HepG2 (cell line): ENCODE data around the gene FGFR1OP2. TPM values are rescaled to one million over a fixed set of nuclear protein-coding genes. Genes with fewer than 3 reads are reported as not detected.

Source experiments
- ATAC-seq: fragments of 200-7000 bp; cut with Tn5 transposase; 3 replicates; pipeline ENCODE4 v1.9.1; 2020; ENCODE audit warnings: mild to moderate bottlenecking, moderate library complexity
- BruUV-seq: library from RNA; stranded (reverse); fragments of 400-500 nt; replicated peaks from 2 replicates; lab custom pipeline; 2021; lab: Mats Ljungman, UMichigan
- CTCF ChIA-PET: fragments of 300-600 bp; formaldehyde crosslinking; extraction: SDS; loops from one replicate; lab custom pipeline; 2021; ENCODE audit warnings: low total read pairs, inconsistent platforms, low intra/inter-chr PET ratio; lab: Yijun Ruan, JAX
- POLR2A ChIA-PET: fragments of 350-600 bp; sonication (Branson Sonifier 250); formaldehyde crosslinking; loops from one replicate; lab custom pipeline; 2020; ENCODE audit warnings: antibody characterized with exemption, inconsistent platforms; lab: Yijun Ruan, JAX
- DNase-seq: peaks from one replicate; pipeline ENCODE4 v3.0.0-alpha.2; 2015; ENCODE audit warnings: low spot score
- FAIRE-seq: peaks from 3 replicates; lab custom pipeline; 2011; peaks lifted over from hg19 to GRCh38; lab: Jason Lieb, UNC
- H2AFZ ChIP-seq: one replicate; pipeline ENCODE4 v1.6.1; 2011; ENCODE audit warnings: low read length, inconsistent platforms
- H3K27ac ChIP-seq: fragments of 300-600 bp; 3 replicates; pipeline ENCODE4 v1.8.0; 2011; ENCODE audit warnings: mixed run types, mild to moderate bottlenecking, mixed read lengths, low read length, inconsistent platforms; ENCODE audit not compliant: insufficient read depth; ENCODE audit errors: extremely low read length
- H3K27me3 ChIP-seq, 2 experiments: fragments of 200-600 bp in 1 of 2; 2 replicates in 1 of 2; 3 replicates in 1 of 2; pipeline versions ENCODE4 v1.6.0 to v1.8.0; 2011; ENCODE audit warnings: low read length in 2 of 2, mild to moderate bottlenecking in 2 of 2, moderate library complexity in 2 of 2, inconsistent platforms in 1 of 2; ENCODE audit not compliant: insufficient read depth in 2 of 2, control insufficient read depth in 1 of 2
- H3K36me3 ChIP-seq, 2 experiments: fragments of 200-600 bp in 1 of 2; replicated peaks in 1 of 2; 2 replicates in 1 of 2; 3 replicates in 1 of 2; pipeline versions ENCODE4 v1.5.1 to v1.8.0; 2011; ENCODE audit warnings: low read length in 2 of 2, inconsistent platforms in 1 of 2; ENCODE audit not compliant: insufficient read depth in 2 of 2, control insufficient read depth in 1 of 2
- H3K4me1 ChIP-seq: 2 replicates; pipeline ENCODE4 v1.5.1; 2012; ENCODE audit warnings: low read length, inconsistent platforms; ENCODE audit not compliant: insufficient read depth
- H3K4me2 ChIP-seq: 2 replicates; pipeline ENCODE4 v1.6.0; 2011; ENCODE audit warnings: low read depth, low read length, inconsistent platforms
- H3K4me3 ChIP-seq, 3 experiments: fragments of 200-600 bp in 1 of 3; sonication (generic), shearing (Covaris generic) in 1 of 3; replicated peaks in 1 of 3; 2 replicates each; pipeline ENCODE4 v1.5.1; 2011 to 2016; ENCODE audit warnings: low read length in 3 of 3, inconsistent platforms in 2 of 3, low read depth in 2 of 3, mild to moderate bottlenecking in 2 of 3, control low read depth in 1 of 3, mixed read lengths in 1 of 3; ENCODE audit not compliant: insufficient read depth in 1 of 3
- H3K79me2 ChIP-seq: one replicate; pipeline ENCODE4 v1.6.1; 2011; ENCODE audit warnings: low read length, inconsistent platforms; ENCODE audit not compliant: insufficient read depth
- H3K9ac ChIP-seq: 2 replicates; pipeline ENCODE4 v1.6.0; 2011; ENCODE audit warnings: mild to moderate bottlenecking, low read depth, low read length, inconsistent platforms; ENCODE audit not compliant: insufficient read depth
- H3K9me3 ChIP-seq: 2 replicates; pipeline ENCODE4 v1.5.1; 2012; ENCODE audit warnings: mild to moderate bottlenecking, low read length
- H4K20me1 ChIP-seq: 2 replicates; pipeline ENCODE4 v1.6.0; 2011; ENCODE audit warnings: inconsistent platforms, mild to moderate bottlenecking, low read length, moderate library complexity; ENCODE audit not compliant: insufficient read depth
- DBP ChIP-seq: sonication (generic); formaldehyde crosslinking; IDR thresholded peaks from 2 replicates; pipeline ENCODE4 v1.4.0; 2020; ENCODE audit warnings: missing genetic modification reagents; ENCODE audit errors: not compliant biosample characterization
- EP300 ChIP-seq, 3 experiments: sonication (generic) in 1 of 3; formaldehyde crosslinking in 1 of 3; IDR thresholded peaks; 2 replicates each; pipeline versions ENCODE4 v1.5.1 to v1.6.1; 2011 to 2020; ENCODE audit warnings: low read depth in 2 of 3, low read length in 2 of 3, borderline replicate concordance in 1 of 3, improper control_type of control experiment in 1 of 3, mild to moderate bottlenecking in 1 of 3, missing genetic modification reagents in 1 of 3, moderate library complexity in 1 of 3
- HNF1B ChIP-seq: sonication (generic); formaldehyde crosslinking; IDR thresholded peaks from 2 replicates; pipeline ENCODE4 v1.5.1; 2020; ENCODE audit warnings: mild to moderate bottlenecking, moderate library complexity, missing genetic modification reagents
- JUND ChIP-seq: sonication (generic); formaldehyde crosslinking; IDR thresholded peaks from 2 replicates; pipeline ENCODE4 v1.8.0; 2022; ENCODE audit warnings: mild to moderate bottlenecking, missing genetic modification reagents
- KDM2A ChIP-seq: sonication (generic); formaldehyde crosslinking; IDR thresholded peaks from 2 replicates; pipeline ENCODE4 v1.4.0; 2020; ENCODE audit warnings: low read depth, missing genetic modification reagents, borderline replicate concordance
- KLF15 ChIP-seq: sonication (generic); formaldehyde crosslinking; IDR thresholded peaks from 2 replicates; pipeline ENCODE4 v1.8.1; 2023; ENCODE audit warnings: borderline replicate concordance, mild to moderate bottlenecking, inconsistent platforms, missing genetic modification reagents, mixed read lengths
- NFKB2 ChIP-seq: sonication (generic); formaldehyde crosslinking; IDR thresholded peaks from 2 replicates; pipeline ENCODE4 v1.4.0; 2020; ENCODE audit warnings: missing genetic modification reagents, borderline replicate concordance
- NRL ChIP-seq: sonication (generic); formaldehyde crosslinking; IDR thresholded peaks from 2 replicates; pipeline ENCODE4 v1.5.0; 2020; ENCODE audit warnings: missing genetic modification reagents, mild to moderate bottlenecking, moderate library complexity, borderline replicate concordance
- RAD21 ChIP-seq: fragments of 450-650 bp; formaldehyde crosslinking; IDR thresholded peaks from 2 replicates; pipeline ENCODE4 v1.5.0; 2020; ENCODE audit warnings: mild to moderate bottlenecking
- SNRNP70 ChIP-seq: fragments of 200-400 bp; formaldehyde crosslinking; IDR thresholded peaks from 2 replicates; pipeline ENCODE4 v1.6.1; 2017; ENCODE audit warnings: mild to moderate bottlenecking, low read depth, low read length, moderate library complexity
- TEAD2 ChIP-seq: sonication (generic); formaldehyde crosslinking; IDR thresholded peaks from 2 replicates; pipeline ENCODE4 v1.9.0; 2021; ENCODE audit warnings: missing genetic modification reagents
- TERF1 ChIP-seq: sonication (generic); formaldehyde crosslinking; IDR thresholded peaks from 2 replicates; pipeline ENCODE4 v1.8.0; 2022; ENCODE audit warnings: mild to moderate bottlenecking, missing genetic modification reagents, moderate library complexity
- TOPORS ChIP-seq: sonication (generic); formaldehyde crosslinking; IDR thresholded peaks from 2 replicates; pipeline ENCODE4 v1.8.0; 2023; ENCODE audit warnings: mild to moderate bottlenecking, missing genetic modification reagents
- ZBTB7B ChIP-seq: sonication (generic); formaldehyde crosslinking; IDR thresholded peaks from 2 replicates; pipeline ENCODE4 v1.4.0; 2020; ENCODE audit warnings: missing genetic modification reagents
- ZC3H13 ChIP-seq: sonication (generic); formaldehyde crosslinking; IDR thresholded peaks from 2 replicates; pipeline ENCODE4 v1.8.1; 2023; ENCODE audit warnings: mild to moderate bottlenecking, missing genetic modification reagents, moderate library complexity
- ZNF205 ChIP-seq: IDR thresholded peaks from 2 replicates; pipeline ENCODE4 v1.6.1; 2018; ENCODE audit warnings: missing biosample characterization, missing genetic modification reagents
- ZNF335 ChIP-seq: sonication (generic); formaldehyde crosslinking; IDR thresholded peaks from 2 replicates; pipeline ENCODE4 v1.4.0; 2020; ENCODE audit warnings: missing genetic modification reagents
- ZNF350 ChIP-seq: sonication (generic); formaldehyde crosslinking; IDR thresholded peaks from 2 replicates; pipeline ENCODE4 v1.4.0; 2020; ENCODE audit warnings: mild to moderate bottlenecking, low read depth, missing genetic modification reagents, borderline replicate concordance
- ZNF589 ChIP-seq: sonication (generic); formaldehyde crosslinking; conservative IDR thresholded peaks from 2 replicates; pipeline ENCODE4 v1.8.0; 2022; ENCODE audit warnings: mild to moderate bottlenecking, moderate library complexity, missing genetic modification reagents
- ZNF781 ChIP-seq: sonication (generic); formaldehyde crosslinking; IDR thresholded peaks from 2 replicates; pipeline ENCODE4 v1.5.1; 2020; ENCODE audit warnings: borderline replicate concordance, mild to moderate bottlenecking, missing genetic modification reagents; ENCODE audit errors: not compliant biosample characterization
- ZNF782 ChIP-seq: sonication (generic); formaldehyde crosslinking; IDR thresholded peaks from 2 replicates; pipeline ENCODE4 v1.4.0; 2020; ENCODE audit warnings: missing genetic modification reagents, mild to moderate bottlenecking, borderline replicate concordance
- WGBS: methylation state at CpG from one replicate; pipeline ENCODE4 v1.1.6; 2017; ENCODE audit warnings: low lambda C conversion rate; 5-methylcytosine and 5-hydroxymethylcytosine counted together
- in situ Hi-C: cut with HindIII; loops from 2 replicates; pipeline ENCODE4 v1.10.0; 2017; ENCODE audit warnings: low pct_unique_long_range_greater_than_20kb; ENCODE audit not compliant: extremely low pct_ligation_motif_present
- intact Hi-C: fragments of 100-400 bp; cut with micrococcal nuclease; formaldehyde crosslinking; loops from one replicate; pipeline ENCODE4 v1.10.0; 2022; ENCODE audit not compliant: unreplicated experiment
- polyA plus RNA-seq, 8 experiments: library from polyadenylated mRNA; depleted of rRNA in 3 of 8; stranded (reverse) in 7 of 8; unstranded in 1 of 8; fragments of >200 nt; fragmentation: Illumina TruSeq in 4 of 8; extraction: Trizol in 4 of 8; gene quantifications; 2 replicates each; pipeline versions ENCODE4 v1.2.1 to v1.2.3, GENCODE V29; 2011 to 2016; ENCODE audit warnings: low read depth in 4 of 8, missing spikeins in 1 of 8, mixed read lengths in 1 of 8; ENCODE audit not compliant: insufficient read depth in 1 of 8
- total RNA-seq, 5 experiments: library from RNA; depleted of rRNA; stranded (reverse); fragments of >200 nt; fragmentation: Illumina TruSeq; extraction: Trizol; gene quantifications; 2 replicates each; pipeline ENCODE4 v1.2.3, GENCODE V29; 2016; ENCODE audit warnings: low read depth in 1 of 5

FGFR1OP2 gene
- total and polyA plus RNA-seq, 2 of the 13 experiments (the other 11 are each of a cell fraction or from before 2014, with no cell fraction given) = 18.3 to 38.1 TPM

- TF ChIP-seq HNF1B (CRISPR knock-in tag) = no peak
Observed at GRCh38 chr12:26921886-26922285, 16.4 kb upstream of the FGFR1OP2 start (continued).

GRCh38 chr12:26928661-26929060 is 9.6 kb upstream of the FGFR1OP2 start:
- 98% methylated on average over 5 of the region's 5 CpGs for WGBS
- no peaks in the 10 kb centered on the region; the same call in 1 of the 2 replicates for H3K4me1 ChIP-seq
- no peak for TF ChIP-seq NRL (CRISPR knock-in tag)
- no peak for TF ChIP-seq KDM2A (CRISPR knock-in tag)
- TF ChIP-seq ZC3H13 (CRISPR knock-in tag) = no peak
- TF ChIP-seq ZNF589 (CRISPR knock-in tag) = no peak
- TF ChIP-seq ZNF205 = no peak
- TF ChIP-seq ZNF350 (CRISPR knock-in tag) = no peak
- TF ChIP-seq DBP = no peak
- no peak for TF ChIP-seq RAD21 (CRISPR knock-in tag)
- no peak for TF ChIP-seq ZNF782 (CRISPR knock-in tag)
- TF ChIP-seq ZNF335 (CRISPR knock-in tag) = no peak
- no peak for TF ChIP-seq EP300 (IDR thresholded peaks at IDR 0.05; ENCODE audit: low read depth in 2 of 2, low read length in 2 of 2)
- TF ChIP-seq EP300 (CRISPR knock-in tag; IDR thresholded peaks at IDR 0.05; ENCODE audit: borderline replicate concordance) = no peak
- TF ChIP-seq TERF1 (CRISPR knock-in tag) = no peak
- TF ChIP-seq TOPORS (CRISPR knock-in tag) = no peak
- TF ChIP-seq ZBTB7B (CRISPR knock-in tag) = no peak
- TF ChIP-seq JUND (CRISPR knock-in tag) = no peak
- TF ChIP-seq ZNF781 (CRISPR knock-in tag) = no peak
- TF ChIP-seq SNRNP70 = no peak
- no peak for TF ChIP-seq KLF15 (CRISPR knock-in tag)
- TF ChIP-seq TEAD2 = no peak
- no peak for TF ChIP-seq NFKB2 (CRISPR knock-in tag)
- H3K27ac ChIP-seq = no peak overlapping the region
- no peaks in the 10 kb centered on the region for H3K9me3 ChIP-seq
- FAIRE-seq = no peak
- peaks cover 6 to 47% of the 10 kb centered on the region in 2 experiments for H3K36me3 ChIP-seq
- H3K4me3 ChIP-seq = no peak overlapping the region
- H3K79me2 ChIP-seq = peaks cover 2% of the 10 kb centered on the region
- in situ Hi-C loops = no loop called here
- no peak overlapping the region for H3K4me2 ChIP-seq
- H3K27me3 ChIP-seq = no peaks in the 10 kb centered on the region; a peak in 1 of 5 replicates
- H3K9ac ChIP-seq = no peak overlapping the region
- DNase-seq = no peak
- POLR2A ChIA-PET = no interaction called here
- no peak overlapping the region for H2AFZ ChIP-seq
- H4K20me1 ChIP-seq = no peaks in the 10 kb centered on the region
- ATAC-seq = no peak
- CTCF ChIA-PET = no interaction called here
- intact Hi-C loops = no loop called here
- no TSS peak for BruUV-seq
